GM18951 (cell line): Measurements from ENCODE around the gene SNRPA1.

Source experiments
- POLR2A ChIP-seq: IDR thresholded peaks from 4 replicates; pipeline ENCODE4 v1.6.1; 2011; ENCODE audit warnings: mild to moderate bottlenecking; ENCODE audit not compliant: insufficient read length, insufficient read depth; ENCODE audit errors: extremely low read depth
- in situ Hi-C: fragments of 300-500 bp; cut with MboI; formaldehyde crosslinking; loops from one replicate; pipeline ENCODE4 v1.12.0; 2022; ENCODE audit warnings: low sequenced_read_pairs, mixed read lengths, inconsistent platforms; ENCODE audit not compliant: unreplicated experiment

Gene SNRPA1

GRCh38 chr15:101244036-101244781 is 50.8 kb downstream of the SNRPA1 start:
- no peak for TF ChIP-seq POLR2A
- in situ Hi-C loops, result no loop called here

- TF ChIP-seq POLR2A, result no peak
- in situ Hi-C loops, result no loop called here
Measured at GRCh38 chr15:101243420-101243819, 51.6 kb downstream of the SNRPA1 start.

GRCh38 chr15:101242999-101243336 is 52.1 kb downstream of the SNRPA1 start:
- no peak for TF ChIP-seq POLR2A
- in situ Hi-C loops, result no loop called here

GRCh38 chr15:101242160-101242998 is 52.7 kb downstream of the SNRPA1 start:
- TF ChIP-seq POLR2A, result no peak
- in situ Hi-C loops, result no loop called here

- no peak for TF ChIP-seq POLR2A
- in situ Hi-C loops, result no loop called here
Measured at GRCh38 chr15:101240358-101240757, 54.7 kb downstream of the SNRPA1 start.

GRCh38 chr15:101239724-101240136 is 55.3 kb downstream of the SNRPA1 start:
- in situ Hi-C loops, result no loop called here
- TF ChIP-seq POLR2A, result no peak

- in situ Hi-C loops, result no loop called here
- no peak for TF ChIP-seq POLR2A
Measured at GRCh38 chr15:101237251-101237650, 57.8 kb downstream of the SNRPA1 start.

GRCh38 chr15:101233651-101234280 is 61.3 kb downstream of the SNRPA1 start:
- in situ Hi-C loops, result no loop called here
- TF ChIP-seq POLR2A, result no peak

GRCh38 chr15:101232677-101233076 is 62.4 kb downstream of the SNRPA1 start:
- TF ChIP-seq POLR2A, result no peak
- in situ Hi-C loops, result no loop called here
